Activated B cell treated with CpG ODN at 0.5 μM for 24 hours (primary cell): Measurements from ENCODE around the gene SYTL2. TPM values are rescaled to one million over a fixed set of nuclear protein-coding genes. Genes with fewer than 3 reads are reported as not detected.
"Not testable (repeated sequence)": the region's sequence is repeated elsewhere in the genome, so short reads cannot be mapped to it uniquely, and the experiment has no call there.

ENCODE experiments used
- ATAC-seq: fragments of 200-7000 bp; cut with Tn5 transposase; one replicate; pipeline ENCODE4 v1.10.0; 2021; ENCODE audit warnings: low read depth, mild to moderate bottlenecking, moderate library complexity
- CTCF ChIA-PET: fragments of 350-600 bp; sonication (Branson Sonifier 250); formaldehyde crosslinking; loops from one replicate; lab custom pipeline; 2021; ENCODE audit warnings: antibody characterized with exemption; lab: Charles Lee
- POLR2A ChIA-PET: fragments of 350-600 bp; sonication (Branson Sonifier 250); formaldehyde crosslinking; loops from one replicate; lab custom pipeline; 2021; ENCODE audit warnings: antibody characterized with exemption; lab: Charles Lee
- DNase-seq: peaks from one replicate; pipeline ENCODE4 v3.0.0; 2022
- H3K27ac Mint-ChIP-seq: one replicate; pipeline ENCODE4 v1.8.0; 2020; ENCODE audit warnings: mixed read lengths
- H3K27me3 Mint-ChIP-seq: one replicate; pipeline ENCODE4 v1.8.0; 2021; ENCODE audit warnings: mixed read lengths
- H3K36me3 Mint-ChIP-seq: one replicate; pipeline ENCODE4 v1.8.0; 2021; ENCODE audit warnings: low read depth, mixed read lengths
- H3K4me1 Mint-ChIP-seq: one replicate; pipeline ENCODE4 v1.8.0; 2021; ENCODE audit warnings: mixed read lengths
- H3K4me3 Mint-ChIP-seq: one replicate; pipeline ENCODE4 v1.8.0; 2020; ENCODE audit warnings: mild to moderate bottlenecking, mixed read lengths
- H3K9me3 Mint-ChIP-seq: one replicate; pipeline ENCODE4 v1.8.0; 2020; ENCODE audit warnings: mixed read lengths
- CTCF ChIP-seq: fragments of 200-600 bp; IDR thresholded peaks from one replicate; pipeline ENCODE4 v1.8.0; 2022; ENCODE audit warnings: antibody characterized with exemption, mild to moderate bottlenecking
- intact Hi-C: fragments of 100-400 bp; cut with micrococcal nuclease; formaldehyde crosslinking; loops from one replicate; pipeline ENCODE4 v1.15.1; 2024
- total RNA-seq: library from RNA; stranded (reverse); gene quantifications from 2 replicates; pipeline ENCODE4 v1.2.3, GENCODE V29; 2022

SYTL2 gene, protein sequence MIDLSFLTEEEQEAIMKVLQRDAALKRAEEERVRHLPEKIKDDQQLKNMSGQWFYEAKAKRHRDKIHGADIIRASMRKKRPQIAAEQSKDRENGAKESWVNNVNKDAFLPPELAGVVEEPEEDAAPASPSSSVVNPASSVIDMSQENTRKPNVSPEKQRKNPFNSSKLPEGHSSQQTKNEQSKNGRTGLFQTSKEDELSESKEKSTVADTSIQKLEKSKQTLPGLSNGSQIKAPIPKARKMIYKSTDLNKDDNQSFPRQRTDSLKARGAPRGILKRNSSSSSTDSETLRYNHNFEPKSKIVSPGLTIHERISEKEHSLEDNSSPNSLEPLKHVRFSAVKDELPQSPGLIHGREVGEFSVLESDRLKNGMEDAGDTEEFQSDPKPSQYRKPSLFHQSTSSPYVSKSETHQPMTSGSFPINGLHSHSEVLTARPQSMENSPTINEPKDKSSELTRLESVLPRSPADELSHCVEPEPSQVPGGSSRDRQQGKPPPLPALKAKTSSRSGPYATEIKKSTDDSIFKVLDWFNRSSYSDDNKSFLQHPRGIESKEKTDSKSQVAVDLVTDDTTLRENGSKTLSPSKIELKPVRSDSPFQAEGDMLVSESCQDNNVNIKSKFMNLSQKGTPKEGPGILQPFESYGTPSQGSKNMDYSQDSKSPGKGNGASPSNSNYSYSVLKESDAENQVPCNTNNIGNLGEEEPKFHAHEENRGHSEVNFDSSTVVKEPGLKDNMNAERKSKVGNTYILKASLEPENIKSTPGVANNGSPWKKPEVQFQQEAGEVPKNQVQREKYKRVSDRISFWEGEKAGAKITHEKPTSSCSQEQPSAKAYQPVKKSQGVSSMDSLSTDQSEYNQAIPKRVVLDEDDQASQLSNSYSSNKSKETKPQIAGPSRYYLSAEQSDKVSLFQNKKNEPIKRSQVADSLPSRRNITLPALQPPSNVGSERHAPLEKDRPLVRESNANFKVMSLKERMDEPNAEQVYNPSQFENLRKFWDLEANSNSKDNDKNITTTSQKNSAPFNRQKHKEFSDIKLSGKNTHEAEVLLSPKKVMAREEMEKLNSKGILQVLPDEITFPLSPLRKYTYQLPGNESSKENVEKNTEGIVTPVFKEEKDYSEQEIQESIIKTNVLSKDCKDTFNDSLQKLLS (N-terminal part only)
- total RNA-seq: 0.56 and 1.1 TPM in 2 replicates

DNA sequence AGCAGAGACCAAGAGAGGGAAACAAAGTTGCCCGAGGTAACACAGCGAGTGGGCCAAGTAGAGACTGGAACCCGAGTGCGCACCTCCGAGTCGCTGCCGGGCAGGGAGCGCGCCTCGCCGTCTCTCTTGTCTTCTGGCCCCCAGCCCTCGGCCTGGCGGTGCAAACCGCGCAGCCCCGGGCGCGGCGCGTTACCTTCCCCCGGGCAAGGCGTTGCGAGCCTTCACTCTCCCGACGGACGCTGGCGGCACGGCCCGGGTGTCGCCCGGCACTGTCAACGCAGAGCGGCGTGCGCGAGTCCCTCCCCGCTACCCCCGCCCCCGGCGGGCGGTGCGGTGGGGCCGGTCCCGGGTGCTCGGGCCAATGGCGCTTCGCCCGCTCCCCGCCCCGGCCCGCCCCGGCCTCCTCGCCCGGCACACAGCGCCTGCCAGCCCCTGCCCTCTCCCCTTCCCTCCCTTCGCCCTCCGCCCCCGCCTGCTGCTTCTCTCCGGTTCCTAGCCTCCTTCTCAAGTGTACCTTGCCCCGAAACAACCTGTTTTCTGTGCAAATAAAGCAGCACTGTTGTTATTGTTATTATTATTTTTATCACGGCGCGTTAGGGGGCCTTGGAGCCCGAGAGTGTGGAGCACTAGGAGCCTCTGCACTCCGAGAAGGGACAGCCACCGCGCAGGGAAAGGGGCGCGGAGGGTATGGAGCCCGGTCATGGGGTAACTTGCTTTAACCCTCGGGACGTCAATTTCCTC, at the start of gene SYTL2:
TSS of gene SYTL2 (minus strand) at position 271 of the 741 bp plus-strand sequence. CDS start 53,416 bp downstream, outside the sequence.
- Mint-ChIP-seq H3K9me3 (no peaks in the 10 kb centered on the region), H3K4me1 (peaks cover 21% of the 10 kb centered on the region), H3K27me3 (peaks cover 12% of the 10 kb centered on the region), H3K27ac (no peak within 1 kb of the TSS), H3K36me3 (no peaks in the 10 kb centered on the region), H3K4me3 (peak within 1 kb of the TSS; percentile 80)
- intact Hi-C loops: no loop called here
- ChIA-PET POLR2A (no interaction called here), CTCF (no interaction called here)
- DNase-seq (peak; percentile 58), ATAC-seq (peak; percentile 97)
- TF ChIP-seq CTCF: no peak

- H3K27ac Mint-ChIP-seq, CTCF ChIA-PET, ATAC-seq, H3K4me1 Mint-ChIP-seq, H3K36me3 Mint-ChIP-seq, H3K9me3 Mint-ChIP-seq, DNase-seq, H3K4me3 Mint-ChIP-seq, H3K27me3 Mint-ChIP-seq: not testable (repeated sequence)
- POLR2A ChIA-PET: interaction anchor here (0.6 kb wide), 1 partner anchor 47 kb away, joined by 5 read pairs; no protein-coding TSS in a partner anchor
- intact Hi-C loops: loop anchor here (5.0 to 10.0 kb wide), 4 partner anchors 123 to 1435 kb away; partner anchors contain the start of gene TMEM135
Observed at GRCh38 chr11:85859541-85859940, 48.6 kb upstream of the SYTL2 start.

- no peaks in the 10 kb centered on the region for H3K9me3 Mint-ChIP-seq
- intact Hi-C loops: loop anchor here (5.0 to 10.0 kb wide), 4 partner anchors 125 to 1438 kb away; partner anchors contain the start of gene TMEM135
- no peak overlapping the region for H3K4me3 Mint-ChIP-seq
- no peak for TF ChIP-seq CTCF
- no peak for ATAC-seq
- CTCF ChIA-PET: no interaction called here
- H3K36me3 Mint-ChIP-seq: no peaks in the 10 kb centered on the region
- H3K4me1 Mint-ChIP-seq: peaks cover 8% of the 10 kb centered on the region
- DNase-seq: no peak
- peaks cover 8% of the 10 kb centered on the region for H3K27me3 Mint-ChIP-seq
- no peak overlapping the region for H3K27ac Mint-ChIP-seq
- POLR2A ChIA-PET: no interaction called here
Observed at GRCh38 chr11:85857098-85857497, 46.2 kb upstream of the SYTL2 start.

DNA sequence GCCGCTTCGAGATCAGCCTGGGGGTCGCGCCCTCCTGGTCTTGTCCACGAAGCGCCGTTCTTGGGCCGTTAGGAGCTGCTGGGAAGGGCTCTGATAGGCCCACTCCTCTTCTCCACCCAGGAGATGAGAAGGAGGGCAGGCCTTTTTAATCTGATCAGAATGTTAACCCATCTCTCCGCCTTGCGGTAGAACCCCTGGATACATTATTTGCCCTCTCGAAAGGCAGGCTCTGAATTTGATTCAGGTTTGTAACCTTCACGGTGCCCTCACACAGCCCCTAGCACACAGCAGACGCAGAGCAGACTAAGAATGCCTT, 44.4 kb upstream of the SYTL2 start, which contains the start of gene CCDC83:
TSS of gene CCDC83 (plus strand) at position 43 of the 316 bp plus-strand sequence. CDS start 9,741 bp downstream, outside the sequence.
- ChIA-PET POLR2A (interaction anchor here (0.6 to 1.7 kb wide), 8 partner anchors 190 to 447 kb away, joined by 3 to 7 read pairs (median 4); partner anchors contain the start of genes CREBZF, DLG2, EED and HIKESHI), CTCF (interaction anchor here (0.7 to 1.8 kb wide), 21 partner anchors 8 to 1099 kb away, joined by 3 to 13 read pairs (median 4); partner anchors contain the start of genes HIKESHI and TMEM126A)
- Mint-ChIP-seq H3K9me3 (no peaks in the 10 kb centered on the region), H3K4me1 (peaks cover 8% of the 10 kb centered on the region), H3K4me3 (peak within 1 kb of the TSS; percentile 90), H3K27me3 (peaks cover 4% of the 10 kb centered on the region), H3K36me3 (no peaks in the 10 kb centered on the region), H3K27ac (peak within 1 kb of the TSS; percentile 79)
- no peak for TF ChIP-seq CTCF
- ATAC-seq (no peak), DNase-seq (no peak)
- intact Hi-C loops: loop anchor here (1.0 to 10.0 kb wide), 13 partner anchors 127 to 1440 kb away; partner anchors contain the start of genes EED, HIKESHI, TMEM126B and TMEM135
